GM15510 (cell line): ENCODE data around the gene IL17RD.

ENCODE experiments used
- POLR2A ChIP-seq: IDR thresholded peaks from 3 replicates; pipeline ENCODE4 v1.6.1; 2011; ENCODE audit warnings: borderline replicate concordance; ENCODE audit not compliant: insufficient read length; ENCODE audit errors: extremely low read depth

IL17RD gene

DNA sequence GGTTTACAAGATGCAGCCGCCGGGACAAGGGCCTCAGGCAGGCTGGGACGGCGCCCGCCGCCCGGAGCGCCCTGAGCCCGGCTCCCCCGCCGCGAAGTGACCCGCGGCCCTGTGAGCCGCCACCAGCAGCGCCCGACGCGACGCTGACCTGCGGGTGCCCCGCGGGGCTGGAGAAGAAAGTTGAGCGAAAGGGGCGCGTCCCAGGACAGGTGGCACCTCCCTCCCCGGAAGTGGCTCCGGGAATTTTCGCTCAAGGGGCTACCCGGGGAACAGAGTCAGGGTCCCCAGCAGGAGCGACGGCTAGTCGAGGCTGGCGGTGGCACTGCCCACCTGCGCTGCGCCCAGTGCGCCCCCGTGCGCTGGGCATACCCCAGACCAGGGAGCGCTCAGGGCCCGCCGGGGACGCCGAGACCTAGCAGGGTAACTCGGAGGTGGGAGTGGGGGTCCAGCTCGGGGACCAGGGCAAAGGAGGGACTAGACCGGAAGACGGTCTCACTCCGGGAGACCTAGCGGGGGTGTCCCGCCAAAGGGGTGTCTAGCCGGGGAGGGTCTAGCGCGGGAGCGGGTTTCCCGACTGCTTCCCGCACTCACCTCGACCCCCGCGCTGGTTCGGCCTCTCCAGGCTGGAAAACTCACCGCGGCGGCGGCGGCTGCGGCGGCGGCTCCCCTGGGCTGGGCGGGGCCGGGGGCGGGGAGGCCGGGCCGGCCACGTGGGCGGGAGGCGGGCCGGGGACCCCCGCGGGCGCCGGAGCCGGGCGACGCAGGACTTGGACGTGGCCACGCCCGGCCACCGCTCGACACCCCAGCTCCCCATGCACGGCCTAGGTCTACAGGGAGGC is 86.3 kb downstream of the IL17RD start:
- TF ChIP-seq POLR2A = no peak

DNA sequence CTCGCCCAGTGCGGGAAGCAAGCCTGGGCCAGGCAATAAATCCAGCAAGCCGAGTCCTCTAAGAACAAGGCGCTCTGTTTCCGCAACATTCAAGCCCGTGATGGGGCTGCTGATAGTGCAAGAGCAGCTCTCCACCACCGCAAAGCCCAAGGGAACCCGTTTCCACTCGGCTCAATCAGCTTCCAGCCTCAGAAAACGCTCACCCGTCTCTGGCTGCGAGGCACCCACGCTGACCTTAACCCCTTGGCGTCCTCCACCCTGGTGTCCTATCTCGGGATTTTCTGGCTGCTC is 86.9 kb downstream of the IL17RD start:
- TF ChIP-seq POLR2A = no peak

DNA sequence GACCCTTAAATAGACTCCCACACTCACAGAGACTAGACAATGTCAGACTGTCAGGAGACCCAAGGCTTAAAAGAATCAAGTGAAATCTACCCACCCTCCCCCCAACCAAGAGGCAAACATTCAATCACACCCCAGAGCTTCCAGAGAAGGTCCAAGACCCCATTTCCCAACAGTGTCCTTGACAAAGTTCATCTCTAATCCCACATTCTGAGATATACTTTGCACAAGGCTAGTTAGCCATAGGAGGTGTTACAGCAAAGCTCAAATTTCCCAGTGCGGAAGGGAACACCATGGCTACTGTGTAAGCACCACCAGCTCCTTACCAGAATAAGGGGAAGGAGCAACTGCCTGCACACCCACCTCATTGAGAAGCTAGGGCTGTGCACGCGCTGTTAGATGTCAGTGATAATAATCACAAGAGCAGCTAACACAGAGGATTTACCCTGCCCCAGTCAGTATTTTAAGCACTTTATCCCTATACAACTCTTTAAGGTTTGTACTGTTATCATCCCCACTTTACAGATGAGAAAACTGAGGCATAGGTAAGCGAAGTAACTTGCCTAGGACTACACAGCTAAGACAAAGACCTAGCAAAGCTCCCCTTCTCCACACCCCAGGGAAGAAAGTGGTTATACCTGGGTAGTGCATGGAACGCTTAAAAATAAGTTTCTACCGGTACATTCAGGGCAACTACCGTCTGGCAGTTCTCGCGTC is 87.4 kb downstream of the IL17RD start:
- TF ChIP-seq POLR2A = no peak

DNA sequence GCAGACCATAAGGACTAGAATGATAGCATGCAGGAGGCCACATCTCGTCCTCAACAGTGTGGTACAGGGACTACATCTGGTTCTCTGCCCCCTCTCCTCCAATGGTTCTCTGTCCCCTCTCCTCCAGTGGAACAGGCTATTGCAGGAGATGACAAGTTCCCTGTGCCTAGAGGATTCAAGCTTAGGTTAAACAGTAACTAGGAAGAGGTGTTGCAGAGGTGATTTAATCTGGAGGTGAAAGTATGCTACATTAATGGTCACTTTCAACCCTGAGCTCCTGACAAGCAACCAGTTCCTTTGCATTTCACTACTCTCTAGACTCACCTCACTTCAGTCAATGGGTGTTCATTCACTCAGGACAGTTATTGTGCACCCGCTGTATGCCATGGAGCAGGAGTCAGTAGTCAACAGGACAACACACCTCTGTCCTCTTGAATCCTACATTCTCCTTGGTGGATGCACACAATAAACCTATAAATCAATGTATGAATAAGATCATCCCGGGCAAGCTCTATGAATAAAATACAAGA is 88.7 kb downstream of the IL17RD start:
- TF ChIP-seq POLR2A = no peak

DNA sequence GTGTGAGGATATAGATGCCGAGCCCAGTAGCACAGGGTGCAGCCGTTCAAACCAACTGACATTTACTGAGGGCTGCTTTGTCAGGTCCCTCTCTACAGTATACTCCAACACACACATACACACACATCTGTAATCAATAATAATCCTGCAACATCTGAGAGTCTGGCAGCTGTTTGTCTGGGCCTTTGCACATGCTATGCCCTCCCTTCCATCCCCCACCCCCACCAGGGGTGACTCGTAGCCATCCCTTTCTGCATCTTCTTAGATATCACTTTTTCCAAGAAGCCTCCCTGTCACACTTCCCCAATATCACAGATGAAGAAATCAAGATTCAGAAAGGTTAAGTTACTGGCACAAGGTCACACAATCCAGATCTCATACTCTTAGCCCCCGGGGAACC is 91.0 kb downstream of the IL17RD start:
- no peak for TF ChIP-seq POLR2A

DNA sequence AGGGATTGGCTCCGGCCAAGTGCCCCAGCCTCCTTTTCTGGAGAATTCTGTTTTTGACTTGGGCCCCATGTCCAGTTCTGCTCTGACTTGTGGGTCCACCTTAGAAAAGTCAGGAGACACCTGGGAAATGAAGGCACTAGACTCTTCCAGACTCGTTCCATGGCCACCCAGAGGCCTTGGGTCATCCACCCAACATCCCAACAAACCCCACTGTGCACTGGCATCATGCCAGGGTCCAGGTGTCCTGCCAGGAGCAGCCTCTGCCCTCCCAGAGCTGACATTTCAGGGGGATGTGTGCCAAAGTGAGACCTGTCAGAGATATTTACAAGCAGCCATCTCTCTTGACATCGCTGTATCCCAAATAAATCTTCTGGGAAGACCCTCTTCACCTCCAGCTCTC is 91.5 kb downstream of the IL17RD start:
- no peak for TF ChIP-seq POLR2A

DNA sequence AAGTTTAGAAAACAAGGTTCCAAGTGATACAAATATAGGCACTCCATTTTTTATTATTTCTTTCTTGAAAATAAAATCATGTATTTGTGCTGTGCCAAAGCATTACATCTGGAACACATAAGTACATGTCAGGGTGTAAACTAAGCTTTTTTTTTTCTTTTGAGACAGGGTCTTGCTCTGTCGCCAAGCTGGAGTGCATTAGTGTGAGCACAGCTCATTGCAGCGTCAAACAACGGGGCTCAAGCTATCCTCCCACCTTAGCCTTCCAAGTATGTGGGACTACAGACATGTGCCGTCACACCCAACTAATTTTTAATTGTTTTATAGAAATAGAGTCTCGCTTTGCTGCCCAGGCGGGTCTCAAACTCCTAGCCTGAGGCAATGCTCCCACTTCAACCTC is 95.7 kb downstream of the IL17RD start:
- no peak for TF ChIP-seq POLR2A

DNA sequence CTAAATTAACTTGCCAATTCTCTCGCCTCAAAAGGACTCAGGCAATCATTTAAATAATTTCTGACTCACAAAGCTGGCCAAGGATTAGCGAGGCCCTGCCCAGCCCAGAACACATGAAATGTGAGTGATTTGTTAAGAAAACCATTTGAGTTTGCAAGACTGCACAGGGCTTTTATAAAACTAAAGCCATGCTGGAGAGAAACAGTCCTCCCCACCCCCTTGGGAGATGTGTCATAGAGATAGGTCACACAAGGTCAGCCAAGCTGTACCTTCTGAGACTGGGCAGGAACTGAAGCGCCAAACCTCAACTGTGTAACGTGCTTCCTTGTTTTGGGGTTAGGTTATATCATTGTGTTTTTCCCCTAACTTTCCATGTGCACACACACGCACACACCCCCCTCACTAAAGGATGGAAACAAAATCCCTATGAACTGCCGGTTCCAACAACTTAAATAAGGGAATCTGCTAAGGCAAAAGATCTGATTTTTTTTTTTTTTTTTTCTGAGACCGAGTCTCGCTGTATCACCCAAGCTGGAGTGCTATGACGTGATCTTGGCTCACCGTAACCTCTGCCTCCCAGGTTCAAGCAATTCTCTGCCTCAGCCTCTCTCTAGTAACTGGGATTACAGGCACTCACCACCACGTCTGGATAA is 96.6 kb downstream of the IL17RD start:
- no peak for TF ChIP-seq POLR2A

DNA sequence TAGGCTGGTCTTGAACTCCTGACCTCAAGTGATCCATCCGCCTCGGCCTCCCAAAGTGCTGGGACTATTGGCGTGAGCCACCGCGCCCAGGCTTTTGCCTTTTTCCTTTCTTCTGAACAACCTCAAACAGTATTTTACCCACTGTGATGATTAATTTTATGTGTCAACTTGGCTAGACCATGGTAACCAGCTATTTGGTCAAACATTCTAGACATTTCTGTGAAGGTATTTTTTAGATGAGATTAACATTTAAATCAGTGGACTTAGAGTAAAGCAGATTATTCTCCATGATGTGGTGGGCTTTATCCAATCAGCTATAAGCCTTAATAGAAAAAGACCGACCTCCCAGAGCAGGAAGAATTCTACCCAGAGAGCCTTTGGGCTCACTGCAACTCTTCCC is 98.7 kb downstream of the IL17RD start:
- TF ChIP-seq POLR2A = no peak

DNA sequence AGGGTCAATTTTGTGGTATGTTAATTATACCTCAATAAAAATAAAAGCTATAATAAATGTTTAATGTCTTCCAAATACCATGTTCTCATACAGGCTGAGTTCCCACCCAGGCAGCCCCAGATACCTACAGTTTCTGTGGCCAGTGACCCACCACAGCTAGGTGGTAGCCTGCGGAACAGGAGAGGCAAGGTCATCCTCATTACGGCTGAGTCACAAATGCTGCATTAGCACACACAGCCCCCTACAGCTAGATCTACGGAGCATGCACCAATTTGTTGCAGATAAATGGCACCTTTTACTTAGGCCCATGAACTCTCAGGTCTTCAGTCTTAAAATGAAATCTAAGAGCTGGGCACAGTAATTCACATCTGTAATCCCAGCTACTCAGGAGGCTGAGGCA is 99.6 kb downstream of the IL17RD start:
- no peak for TF ChIP-seq POLR2A

DNA sequence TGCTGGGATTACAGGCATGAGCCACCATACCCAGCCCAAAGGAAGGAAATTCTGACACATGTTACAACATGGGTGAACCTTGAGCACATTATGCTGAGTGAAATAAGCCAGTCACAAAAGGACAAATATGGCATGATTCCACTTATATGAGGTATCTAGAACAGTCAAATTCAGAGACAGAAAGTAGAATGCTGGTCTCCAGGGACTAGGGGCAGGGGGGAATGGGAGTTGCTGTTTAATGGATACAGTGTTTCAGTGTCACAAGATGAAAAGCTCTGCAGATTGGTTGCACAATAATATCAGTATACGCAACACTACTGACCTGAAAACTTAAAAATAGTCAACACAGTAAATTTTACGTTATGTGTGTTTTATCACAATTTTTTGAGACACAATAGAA is 100.6 kb downstream of the IL17RD start:
- no peak for TF ChIP-seq POLR2A

DNA sequence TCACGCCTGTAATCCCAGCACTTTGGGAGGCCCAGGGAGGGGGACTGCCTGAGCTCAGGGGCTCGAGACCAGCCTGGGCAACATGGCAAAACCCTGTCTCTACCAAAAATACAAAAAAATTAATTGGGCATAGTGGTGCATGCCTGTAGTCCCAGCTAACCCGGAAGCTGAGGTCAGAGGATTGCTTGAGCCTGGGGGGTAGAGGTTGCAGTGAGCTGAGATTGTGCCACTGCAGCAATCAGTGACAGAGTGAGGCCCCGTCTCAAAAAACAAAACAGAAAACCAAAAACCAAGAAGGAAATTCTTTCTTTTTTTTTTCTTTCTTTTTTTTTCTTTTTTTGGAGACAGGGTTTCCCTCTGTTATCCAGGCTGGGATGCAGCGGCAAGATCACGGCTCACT is 101.2 kb downstream of the IL17RD start:
- TF ChIP-seq POLR2A = no peak

DNA sequence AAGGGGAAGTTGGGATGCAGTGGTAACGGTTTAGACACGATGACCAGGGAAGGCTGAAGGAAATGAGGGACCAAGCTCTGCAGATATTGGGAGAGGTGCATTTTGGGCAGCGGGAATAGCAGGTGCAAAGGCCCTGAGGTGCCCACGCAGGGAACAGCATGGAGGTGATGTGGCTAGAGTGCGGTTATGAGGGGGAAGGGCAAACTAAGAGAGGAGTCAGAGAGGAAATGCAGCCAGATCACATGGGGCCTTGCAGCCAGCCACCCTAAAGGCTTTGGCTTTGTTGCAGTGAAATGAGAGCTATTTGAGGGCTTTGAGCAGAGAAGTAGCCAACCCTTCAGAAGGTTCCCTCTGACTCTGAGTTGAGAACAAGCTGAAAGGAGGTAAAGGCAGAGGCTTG is 102.1 kb downstream of the IL17RD start:
- no peak for TF ChIP-seq POLR2A

DNA sequence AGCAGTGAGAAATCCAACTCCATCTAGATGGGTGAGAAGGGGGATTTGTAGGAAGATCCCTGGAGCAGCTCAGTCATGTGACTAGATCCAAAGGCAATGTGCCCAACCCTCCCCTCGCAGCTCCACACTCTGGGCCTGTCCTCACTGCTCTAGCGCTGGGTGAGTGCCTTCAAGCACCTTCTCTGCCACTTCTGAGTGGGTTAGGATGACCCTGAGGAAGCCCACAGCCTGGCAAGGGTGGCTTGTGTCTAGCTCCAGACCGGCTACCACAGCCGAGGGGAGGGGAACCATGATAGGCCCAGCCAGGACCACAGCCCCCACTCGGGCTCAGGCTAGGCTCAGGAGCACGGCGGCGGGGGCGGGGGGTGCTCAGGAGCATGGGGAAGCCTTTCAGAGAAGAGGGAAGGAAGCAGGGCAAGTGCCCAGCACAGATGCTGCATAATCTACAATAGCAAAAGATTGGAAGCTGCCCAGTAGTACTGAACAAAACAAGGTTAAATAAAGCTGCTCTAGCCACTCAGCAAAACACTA is 103.0 kb downstream of the IL17RD start:
- no peak for TF ChIP-seq POLR2A

DNA sequence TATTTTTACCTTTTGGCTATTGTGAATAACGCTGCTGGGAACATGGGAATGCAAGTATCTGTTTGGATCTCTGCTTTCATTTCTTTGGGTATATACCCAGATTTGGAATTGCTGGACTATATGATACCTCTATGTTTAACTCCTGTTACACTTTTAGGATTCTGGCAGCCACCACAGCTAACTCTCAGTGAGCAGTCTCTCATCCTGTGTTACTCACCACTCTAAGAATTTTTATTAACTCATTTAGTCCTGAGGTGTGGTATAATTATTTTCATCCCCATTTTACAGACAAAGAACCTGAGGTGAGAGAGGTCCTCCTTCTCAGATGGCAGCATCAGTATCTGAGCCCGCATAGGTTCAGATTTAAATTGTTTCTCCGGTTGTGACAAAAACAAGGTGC is 103.6 kb downstream of the IL17RD start:
- TF ChIP-seq POLR2A = no peak

DNA sequence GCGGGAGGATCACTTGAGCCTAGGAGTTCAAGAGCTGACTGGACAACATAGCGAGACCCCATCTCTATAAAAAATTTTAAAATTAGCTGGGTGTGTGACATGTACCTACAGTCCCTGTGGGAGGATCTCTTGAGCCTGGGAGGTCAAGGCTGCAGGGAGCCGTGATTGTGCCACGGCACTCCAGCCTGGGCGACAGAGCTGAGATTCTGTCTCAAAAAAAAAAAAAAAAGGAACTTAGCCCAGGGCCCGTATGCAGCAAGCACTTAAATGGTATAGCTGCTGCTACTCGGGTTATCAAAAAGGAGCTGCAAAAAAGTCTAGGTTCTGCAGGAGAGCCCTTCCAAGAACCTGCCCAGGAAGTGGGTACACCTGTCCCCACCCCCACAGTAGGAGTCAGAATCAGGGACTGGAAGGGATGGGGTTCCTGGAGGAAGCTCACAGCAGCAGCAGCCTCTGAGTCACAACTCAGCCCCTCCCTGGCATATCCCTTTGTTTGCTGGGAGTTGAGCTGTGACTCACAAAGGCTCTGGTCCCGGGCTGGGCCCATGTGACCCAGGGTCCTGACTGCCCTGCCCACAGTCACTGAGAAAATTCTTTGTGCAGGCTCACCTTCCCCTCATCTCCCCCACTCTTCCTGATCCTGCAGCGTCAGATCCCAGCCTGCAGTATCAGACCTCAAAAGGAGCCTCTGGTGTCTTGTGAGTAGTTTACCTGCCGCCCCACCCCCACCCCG is 104.9 kb downstream of the IL17RD start, which contains the start of gene SPATA12:
Gene SPATA12 (plus strand): TSS at position 576 of the 733 bp plus-strand sequence. CDS start 13,031 bp downstream, outside the sequence.
- TF ChIP-seq POLR2A = no peak

DNA sequence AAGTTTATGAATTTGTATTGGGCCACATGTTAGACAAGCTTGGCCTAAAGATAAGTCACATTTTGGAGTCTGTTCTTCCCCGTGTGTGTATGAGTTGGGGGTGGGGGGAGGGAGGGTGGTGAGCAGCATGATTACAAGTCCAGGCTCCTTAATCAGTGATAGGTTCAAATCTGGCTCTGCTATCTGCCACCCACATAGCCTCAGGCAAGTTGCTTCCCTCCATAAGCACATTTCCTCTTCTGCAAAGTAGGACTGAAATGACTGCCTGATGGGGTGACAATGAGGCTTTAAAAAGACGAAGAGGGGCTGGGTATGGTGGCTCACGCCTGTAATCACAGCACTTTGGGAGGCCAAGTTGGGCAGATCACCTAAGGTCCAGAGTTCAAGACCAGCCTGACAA is 105.7 kb downstream of the IL17RD start:
- no peak for TF ChIP-seq POLR2A
